H1 (cell line): ENCODE measurements around the gene FOXB1. TPM values are rescaled to one million over a fixed set of nuclear protein-coding genes. Genes with fewer than 3 reads are reported as not detected.

Experiments used
- ATF3 ChIP-seq: IDR thresholded peaks from 2 replicates; pipeline ENCODE4 v1.6.1; 2011; ENCODE audit warnings: low read depth, mild to moderate bottlenecking, low read length; ENCODE audit not compliant: insufficient read depth
- BCL11A ChIP-seq, 2 experiments: IDR thresholded peaks; one replicate each; pipeline ENCODE4 v1.6.1; 2011; ENCODE audit warnings: low read depth in 2 of 2, low read length in 2 of 2, mild to moderate bottlenecking in 2 of 2
- BRCA1 ChIP-seq: IDR thresholded peaks from 2 replicates; pipeline ENCODE4 v1.6.1; 2012; ENCODE audit warnings: low read depth, low read length, improper control_type of control experiment
- CBX5 ChIP-seq: fragments of 300-800, 300-1000 bp; sonication (generic); IDR thresholded peaks from 2 replicates; pipeline ENCODE4 v1.7.1; 2016; ENCODE audit warnings: antibody characterized with exemption, low read length, low read depth
- CBX8 ChIP-seq: fragments of 300-800, 300-1000 bp; sonication (generic); IDR thresholded peaks from 2 replicates; pipeline ENCODE4 v1.7.1; 2016; ENCODE audit warnings: low read depth, low read length, borderline replicate concordance
- EP300 ChIP-seq, 2 experiments: IDR thresholded peaks; 1 replicate in 1 of 2; 2 replicates in 1 of 2; pipeline ENCODE4 v1.6.1; 2011 to 2012; ENCODE audit warnings: low read depth in 2 of 2, low read length in 2 of 2, mild to moderate bottlenecking in 2 of 2, borderline replicate concordance in 1 of 2, inconsistent platforms in 1 of 2, moderate library complexity in 1 of 2
- EZH2 ChIP-seq: fragments of 200-600 bp; sonication (generic); IDR thresholded peaks from 2 replicates; pipeline ENCODE4 v1.7.1; 2012; ENCODE audit warnings: low read depth, mild to moderate bottlenecking, moderate library complexity, low read length, inconsistent platforms; ENCODE audit not compliant: severe bottlenecking
- FOSL1 ChIP-seq: IDR thresholded peaks from 2 replicates; pipeline ENCODE4 v1.6.1; 2011; ENCODE audit warnings: mild to moderate bottlenecking, low read depth, low read length, moderate library complexity; ENCODE audit not compliant: insufficient read depth
- GTF2F1 ChIP-seq: IDR thresholded peaks from 2 replicates; pipeline ENCODE4 v1.6.1; 2012; ENCODE audit warnings: low read depth, low read length, improper control_type of control experiment, borderline replicate concordance
- HDAC2 ChIP-seq, 2 experiments: fragments of 300-600 bp in 1 of 2; sonication (generic) in 1 of 2; IDR thresholded peaks; 2 replicates each; pipeline ENCODE4 v1.6.1; 2011 to 2012; ENCODE audit warnings: low read depth in 2 of 2, low read length in 2 of 2, mild to moderate bottlenecking in 2 of 2, moderate library complexity in 2 of 2, borderline replicate concordance in 1 of 2, inconsistent platforms in 1 of 2
- NRF1 ChIP-seq: IDR thresholded peaks from 2 replicates; pipeline ENCODE4 v1.6.1; 2011; ENCODE audit warnings: mild to moderate bottlenecking, low read depth, low read length, improper control_type of control experiment
- PHF8 ChIP-seq: fragments of 200-600 bp; sonication (generic); conservative IDR thresholded peaks from 2 replicates; pipeline ENCODE4 v1.7.1; 2012; ENCODE audit warnings: low read depth, mild to moderate bottlenecking, inconsistent platforms, low read length, moderate library complexity
- POLR2A ChIP-seq, 2 experiments: IDR thresholded peaks; 1 replicate in 1 of 2; 2 replicates in 1 of 2; pipeline ENCODE4 v1.6.1; 2011; ENCODE audit warnings: low read depth in 2 of 2, low read length in 2 of 2, mild to moderate bottlenecking in 2 of 2; ENCODE audit errors: control extremely low read depth in 1 of 2
- RFX5 ChIP-seq: IDR thresholded peaks from 2 replicates; pipeline ENCODE4 v1.6.1; 2011; ENCODE audit warnings: low read depth, low read length, improper control_type of control experiment, borderline replicate concordance
- RNF2 ChIP-seq: fragments of 200-900, 300-1000 bp; sonication (generic); IDR thresholded peaks from 2 replicates; pipeline ENCODE4 v1.7.1; 2016; ENCODE audit warnings: borderline replicate concordance, low read depth, mild to moderate bottlenecking, antibody characterized with exemption, low read length; ENCODE audit not compliant: poor library complexity, severe bottlenecking; ENCODE audit errors: missing control alignments
- SAP30 ChIP-seq: fragments of 300-600 bp; sonication (generic); IDR thresholded peaks from 2 replicates; pipeline ENCODE4 v1.7.1; 2012; ENCODE audit warnings: low read length, moderate library complexity, mild to moderate bottlenecking, inconsistent platforms; ENCODE audit not compliant: insufficient read depth, insufficient replicate concordance
- SIN3A ChIP-seq, 2 experiments: IDR thresholded peaks in 1 of 2; conservative IDR thresholded peaks in 1 of 2; 2 replicates each; pipeline ENCODE4 v1.6.1; 2011 to 2012; ENCODE audit warnings: low read length in 2 of 2, improper control_type of control experiment in 1 of 2, low read depth in 1 of 2, mild to moderate bottlenecking in 1 of 2
- SIX5 ChIP-seq: IDR thresholded peaks from 2 replicates; pipeline ENCODE4 v1.6.1; 2011; ENCODE audit warnings: mild to moderate bottlenecking, low read depth, low read length
- TAF7 ChIP-seq: optimal IDR thresholded peaks from 2 replicates; pipeline ENCODE3; 2011; ENCODE audit warnings: low read depth, mild to moderate bottlenecking, inconsistent platforms, low read length, moderate library complexity, borderline replicate concordance
- TEAD4 ChIP-seq: IDR thresholded peaks from 2 replicates; pipeline ENCODE4 v1.6.1; 2012; ENCODE audit warnings: low read depth, low read length, inconsistent platforms, mixed read lengths
- USF2 ChIP-seq: IDR thresholded peaks from 2 replicates; pipeline ENCODE4 v1.6.1; 2011; ENCODE audit warnings: low read length, improper control_type of control experiment
- polyA plus RNA-seq, 7 experiments: library from polyadenylated mRNA; depleted of rRNA in 3 of 7; stranded (reverse) in 5 of 7; unstranded in 2 of 7; fragments of >200 nt in 5 of 7; fragments of 200-250 nt in 2 of 7; gene quantifications; 1 replicate in 5 of 7; 2 replicates in 1 of 7; 4 replicates in 1 of 7; pipeline versions ENCODE4 v1.2.1 to v1.2.3, GENCODE V29; 2011 to 2013; ENCODE audit warnings: missing spikeins in 2 of 7, mixed read lengths in 2 of 7
- total RNA-seq: library from RNA; stranded (reverse); fragmentation: NEBNext Ultra II Directional; extraction: Animal tissue kit (Norgen Biotek cat#: 25700); gene quantifications from 2 replicates; pipeline ENCODE4 v1.2.1, GENCODE V29; 2021

Gene FOXB1
- total and polyA plus RNA-seq, 2 of the 8 experiments (the other 6 are each of a cell fraction or from before 2014, with no cell fraction given), result 0.92 to 1.5 TPM

- TF ChIP-seq NRF1 (no peak), EZH2 (peak; percentile 80), CBX5 (no peak), TAF7 (no peak), SIX5 (no peak), CBX8 (no peak), POLR2A (IDR thresholded peaks at IDR 0.05; ENCODE audit: control extremely low read depth in 1 of 2, low read depth in 2 of 2, low read length in 2 of 2) (no peak), BCL11A (IDR thresholded peaks at IDR 0.05; ENCODE audit: low read depth in 2 of 2, low read length in 2 of 2) (no peak), PHF8 (no peak), FOSL1 (no peak), HDAC2 (IDR thresholded peaks at IDR 0.05; ENCODE audit: borderline replicate concordance in 1 of 2, low read depth in 2 of 2, low read length in 2 of 2) (no peak), EP300 (IDR thresholded peaks at IDR 0.05; ENCODE audit: borderline replicate concordance in 1 of 2, low read depth in 2 of 2, low read length in 2 of 2) (no peak), RFX5 (no peak), USF2 (no peak), SIN3A (conservative IDR thresholded peaks at IDR 0.05 in 1 of 2, IDR thresholded peaks at IDR 0.05 in 1 of 2; ENCODE audit: low read depth in 1 of 2, low read length in 2 of 2) (no peak), BRCA1 (no peak), RNF2 (peak; percentile 75), GTF2F1 (no peak), SAP30 (no peak), ATF3 (no peak), TEAD4 (no peak)
Observed at GRCh38 chr15:60005352-60006202, 1.5 kb downstream of the FOXB1 start (continued).
